ACC112 (cell line): ENCODE data around the gene EVA1B.

ENCODE experiments used
- H2AFZ ChIP-seq: fragments of 200-600 bp; sonication (generic); one replicate; pipeline ENCODE4 v1.6.0; 2017; ENCODE audit warnings: antibody characterized with exemption, low read length; ENCODE audit not compliant: unreplicated experiment
- H3K27ac ChIP-seq: fragments of 200-600 bp; sonication (generic); 2 replicates; pipeline ENCODE4 v1.5.1; 2014; ENCODE audit warnings: low read depth, mild to moderate bottlenecking, antibody characterized with exemption, low read length, moderate library complexity
- H3K27me3 ChIP-seq: fragments of 200-600 bp; sonication (generic); 2 replicates; pipeline ENCODE4 v1.6.1; 2014; ENCODE audit warnings: mild to moderate bottlenecking, antibody characterized with exemption, low read length, moderate library complexity, mixed read lengths; ENCODE audit not compliant: insufficient read depth
- H3K36me3 ChIP-seq: fragments of 200-600 bp; sonication (generic); 2 replicates; pipeline ENCODE4 v1.6.1; 2016; ENCODE audit warnings: mild to moderate bottlenecking, antibody characterized with exemption, low read length, moderate library complexity, mixed read lengths; ENCODE audit not compliant: insufficient read depth
- H3K4me1 ChIP-seq: fragments of 200-600 bp; sonication (generic); one replicate; pipeline ENCODE4 v1.6.1; 2016; ENCODE audit warnings: low read length, mixed read lengths; ENCODE audit not compliant: insufficient read depth, unreplicated experiment, control insufficient read depth
- H3K4me3 ChIP-seq: fragments of 200-600 bp; sonication (generic); 2 replicates; pipeline ENCODE4 v1.5.1; 2014; ENCODE audit warnings: mild to moderate bottlenecking, low read depth, low read length
- H3K79me2 ChIP-seq: fragments of 200-600 bp; sonication (generic); one replicate; pipeline ENCODE4 v1.6.0; 2016; ENCODE audit warnings: low read length; ENCODE audit not compliant: control insufficient read depth, unreplicated experiment, insufficient read depth

Gene EVA1B, protein sequence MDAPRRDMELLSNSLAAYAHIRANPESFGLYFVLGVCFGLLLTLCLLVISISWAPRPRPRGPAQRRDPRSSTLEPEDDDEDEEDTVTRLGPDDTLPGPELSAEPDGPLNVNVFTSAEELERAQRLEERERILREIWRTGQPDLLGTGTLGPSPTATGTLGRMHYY

DNA sequence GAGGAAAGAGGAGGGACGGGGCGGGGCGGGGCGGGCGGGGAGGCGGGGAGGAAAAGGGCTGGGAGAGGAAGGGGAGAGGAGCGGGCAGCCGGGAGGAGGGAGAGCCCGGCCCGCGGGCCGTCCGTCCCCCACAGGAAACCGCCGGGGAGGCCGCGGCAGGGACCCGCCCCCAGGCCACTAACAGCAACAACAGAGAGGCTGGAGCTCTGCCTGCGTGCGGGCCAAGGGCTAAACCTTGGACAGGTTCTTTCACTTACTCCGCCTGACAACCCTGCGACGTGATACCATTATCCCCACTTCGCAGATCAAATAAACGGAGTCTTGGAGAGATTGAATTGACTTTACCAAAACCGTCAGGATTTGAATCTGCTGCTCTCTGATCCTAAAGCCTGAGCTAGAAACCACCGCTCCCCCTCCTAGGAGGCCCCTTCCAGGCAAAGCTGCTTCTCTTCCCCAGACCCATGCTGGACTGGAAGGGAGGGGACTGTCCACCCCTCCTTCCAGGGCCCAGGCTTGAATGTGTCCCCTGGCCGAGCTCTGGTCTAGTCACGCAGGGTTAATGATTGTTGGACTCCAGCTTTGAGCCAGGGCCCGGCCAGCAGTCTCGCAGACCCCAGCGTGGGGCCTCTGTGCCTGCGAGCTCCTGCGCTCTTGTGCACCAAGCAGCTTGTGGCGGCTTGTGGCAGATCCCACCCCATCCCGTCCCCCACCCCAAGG is at the start of gene EVA1B:
Gene EVA1B (minus strand): TSS at position 10 of the 717 bp plus-strand sequence. CDS start 608 bp downstream, outside the sequence.
- H3K4me3 ChIP-seq = peak within 1 kb of the TSS; percentile 95
- H3K36me3 ChIP-seq = no peaks in the 10 kb centered on the region
- no peaks in the 10 kb centered on the region for H3K27me3 ChIP-seq
- peak within 1 kb of the TSS; percentile 88 for H3K27ac ChIP-seq
- H3K4me1 ChIP-seq = peaks cover 30% of the 10 kb centered on the region
- peak within 1 kb of the TSS; percentile 26 for H2AFZ ChIP-seq
- peaks cover 4% of the 10 kb centered on the region for H3K79me2 ChIP-seq

DNA sequence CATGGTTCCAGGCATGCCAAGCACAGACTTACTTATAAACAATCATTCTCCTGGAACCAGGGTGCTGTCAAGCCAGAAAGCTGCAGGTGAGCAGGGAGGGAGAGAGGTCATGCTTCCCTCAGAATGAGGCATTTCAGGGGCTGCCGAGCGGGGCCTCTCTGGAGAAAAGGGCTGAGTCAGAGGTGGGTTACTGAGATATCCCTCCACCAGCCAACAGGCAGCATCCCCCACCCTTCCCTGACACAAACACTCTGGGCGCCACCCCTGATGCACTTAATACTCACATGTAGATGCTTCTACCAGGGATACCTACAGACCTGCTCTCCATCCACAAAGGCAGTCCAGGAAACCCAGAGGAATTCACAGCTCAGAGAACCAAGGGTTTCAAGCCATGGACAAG is 49.2 kb upstream of the EVA1B start:
- peak overlapping the region; percentile 91 for H3K27ac ChIP-seq
- H3K36me3 ChIP-seq = peaks cover 2% of the 10 kb centered on the region
- peaks cover 61% of the 10 kb centered on the region for H3K79me2 ChIP-seq
- peak overlapping the region; percentile 53; the same call in 1 of the 2 replicates for H3K4me3 ChIP-seq
- no peaks in the 10 kb centered on the region for H3K27me3 ChIP-seq
- H3K4me1 ChIP-seq = peaks cover 59% of the 10 kb centered on the region
- H2AFZ ChIP-seq = no peak overlapping the region

DNA sequence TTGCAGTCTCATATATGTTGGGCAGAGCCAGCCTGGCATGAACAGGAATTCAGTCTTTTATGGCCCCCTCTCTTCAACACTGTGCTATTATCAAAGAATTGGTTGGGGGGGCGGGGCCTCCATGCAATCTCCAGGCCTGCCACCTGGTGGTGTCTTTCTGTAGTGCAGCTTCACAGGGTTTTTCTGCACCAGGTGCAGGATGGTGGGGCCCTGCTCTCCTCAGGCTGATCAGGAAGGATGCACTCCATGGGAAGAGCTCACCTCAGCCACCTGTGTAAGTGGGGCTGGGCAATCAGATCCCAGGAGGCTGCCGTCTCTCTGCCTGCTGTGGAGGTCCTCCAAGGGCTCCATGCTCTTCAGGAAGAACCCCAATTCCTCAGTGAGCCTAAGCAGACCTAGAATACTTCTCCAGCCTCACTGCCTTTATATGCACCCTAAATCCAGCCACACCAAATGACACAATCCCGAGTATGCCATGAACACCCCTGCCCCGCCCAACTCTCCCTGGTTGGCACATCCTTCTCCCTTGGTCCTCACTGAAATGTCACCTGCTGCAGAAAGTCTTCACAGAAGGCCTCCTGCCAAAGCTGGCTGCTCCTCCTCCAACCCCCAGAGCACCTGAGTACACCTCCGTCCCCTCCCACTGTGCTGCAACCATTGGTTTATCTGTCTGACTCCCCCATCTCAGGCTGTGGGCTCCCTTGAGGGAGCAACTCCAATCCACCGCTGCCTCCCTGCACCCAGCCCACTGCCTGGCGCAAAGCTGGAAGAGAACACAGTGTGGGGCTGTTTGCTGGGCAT is 45.8 kb upstream of the EVA1B start:
- H3K27ac ChIP-seq = 0 out of 2 replicates have a peak overlapping the region, but pooled peaks have one; percentile 15
- no peaks in the 10 kb centered on the region for H3K27me3 ChIP-seq
- peaks cover 8% of the 10 kb centered on the region for H3K36me3 ChIP-seq
- peaks cover 65% of the 10 kb centered on the region for H3K4me1 ChIP-seq
- H3K79me2 ChIP-seq = peaks cover 67% of the 10 kb centered on the region
- H3K4me3 ChIP-seq = no peak overlapping the region
- H2AFZ ChIP-seq = no peak overlapping the region

DNA sequence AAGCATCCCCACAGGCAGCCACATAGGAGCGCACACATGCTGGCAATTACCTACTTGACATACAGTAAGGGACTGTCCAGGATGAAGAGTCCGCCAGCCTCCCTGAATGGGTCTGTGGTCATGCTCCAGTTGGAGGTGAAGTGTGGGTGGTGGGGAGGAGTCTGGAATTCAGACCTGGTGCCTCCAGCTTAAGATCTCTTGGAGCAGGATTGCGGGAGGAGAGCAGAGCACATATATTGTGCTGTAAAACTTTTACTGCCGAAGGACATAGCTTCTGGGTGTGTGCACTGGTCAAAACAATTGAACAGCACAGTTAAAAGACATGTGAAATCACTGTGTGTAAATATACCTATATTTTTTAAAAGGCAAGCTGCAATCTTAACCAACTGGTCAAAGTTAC is 44.4 kb upstream of the EVA1B start:
- no peak overlapping the region for H2AFZ ChIP-seq
- 0 out of 2 replicates have a peak overlapping the region, but pooled peaks have one; percentile 10 for H3K27ac ChIP-seq
- H3K4me1 ChIP-seq = peaks cover 50% of the 10 kb centered on the region
- H3K4me3 ChIP-seq = no peak overlapping the region
- H3K79me2 ChIP-seq = peaks cover 68% of the 10 kb centered on the region
- no peaks in the 10 kb centered on the region for H3K27me3 ChIP-seq
- peaks cover 8% of the 10 kb centered on the region for H3K36me3 ChIP-seq

DNA sequence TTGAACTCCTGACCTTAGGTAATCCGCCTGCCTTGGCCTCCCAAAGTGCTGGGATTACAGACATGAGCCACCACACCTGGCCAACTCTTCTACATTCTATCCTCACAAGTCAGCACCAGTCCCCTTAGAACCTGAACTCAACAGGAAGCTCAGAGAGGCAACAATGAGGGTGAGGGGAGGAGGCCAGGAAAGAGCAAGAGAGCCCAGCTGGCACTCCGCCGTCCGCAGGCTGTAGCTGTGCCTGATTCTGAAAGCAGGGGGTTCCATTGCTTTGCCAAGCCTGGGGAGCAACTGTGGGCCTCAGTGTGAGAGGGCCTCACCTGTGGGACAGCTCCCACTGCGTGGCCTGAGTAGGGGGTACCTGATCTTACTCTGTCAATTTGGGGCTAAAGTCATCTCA is 43.6 kb upstream of the EVA1B start:
- peaks cover 44% of the 10 kb centered on the region for H3K4me1 ChIP-seq

DNA sequence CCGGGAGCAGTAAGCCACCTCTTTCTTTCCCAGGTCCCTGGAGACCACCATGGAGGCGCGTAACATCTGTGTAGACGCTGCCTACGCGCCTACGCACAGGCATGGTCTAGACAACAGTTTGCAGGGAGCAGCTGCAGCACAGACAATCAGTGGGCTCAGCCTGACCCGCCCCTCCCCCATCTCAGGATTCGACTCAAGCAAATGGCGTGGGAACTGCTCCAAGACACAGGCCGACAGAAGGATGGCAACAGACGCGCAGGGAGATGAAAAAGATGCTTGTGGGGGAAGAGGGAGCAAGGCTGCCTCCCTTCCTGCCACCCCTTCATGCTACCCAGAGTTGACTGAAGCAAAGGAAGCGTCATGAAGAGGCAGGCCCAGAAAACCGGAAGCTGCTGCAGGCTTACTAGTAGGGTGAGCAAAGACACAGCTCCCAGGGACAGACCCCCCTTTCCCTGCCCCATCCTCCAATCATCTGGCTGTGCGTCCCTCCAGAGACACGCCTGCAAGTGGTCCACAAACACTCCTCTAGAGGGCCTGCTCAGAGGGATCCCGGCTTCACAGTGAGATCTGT is 42.7 kb upstream of the EVA1B start:
- H3K27ac ChIP-seq = peak overlapping the region; percentile 70
- no peaks in the 10 kb centered on the region for H3K27me3 ChIP-seq
- H2AFZ ChIP-seq = no peak overlapping the region
- peaks cover 40% of the 10 kb centered on the region for H3K4me1 ChIP-seq
- H3K4me3 ChIP-seq = no peak overlapping the region
- peaks cover 23% of the 10 kb centered on the region; the same call in 1 of the 2 replicates for H3K36me3 ChIP-seq
- peaks cover 61% of the 10 kb centered on the region for H3K79me2 ChIP-seq

More for the DNA sequence above, 43.6 kb upstream of the EVA1B start:
- Histone ChIP-seq H3K36me3 (peaks cover 15% of the 10 kb centered on the region; the same call in 1 of the 2 replicates), H3K27me3 (no peaks in the 10 kb centered on the region), H2AFZ (no peak overlapping the region), H3K27ac (no peak overlapping the region), H3K4me3 (no peak overlapping the region), H3K79me2 (peaks cover 66% of the 10 kb centered on the region)

DNA sequence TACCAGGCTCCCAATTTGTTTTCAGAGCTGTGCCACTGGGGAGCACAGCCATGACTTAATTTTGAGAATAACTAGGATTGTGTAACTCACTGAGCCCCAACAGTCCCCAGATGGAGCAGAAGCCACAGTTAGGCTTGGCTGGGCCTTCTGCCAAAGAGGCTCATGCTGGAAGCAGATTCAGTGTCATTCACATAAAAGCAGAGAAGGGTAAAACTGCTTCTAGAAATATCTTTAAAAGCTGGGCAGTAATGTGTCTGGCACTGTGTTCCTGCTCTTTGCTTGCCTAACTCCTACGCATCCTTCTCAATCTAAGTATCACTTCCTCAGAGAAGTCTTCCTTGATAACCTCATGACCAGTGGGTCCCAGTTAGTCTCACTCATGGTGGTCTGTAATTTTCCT is 41.9 kb upstream of the EVA1B start:
- H3K4me3 ChIP-seq = no peak overlapping the region
- peak overlapping the region; percentile 70 for H3K27ac ChIP-seq
- H3K79me2 ChIP-seq = peaks cover 53% of the 10 kb centered on the region
- H3K4me1 ChIP-seq = peaks cover 40% of the 10 kb centered on the region
- H3K36me3 ChIP-seq = peaks cover 29% of the 10 kb centered on the region; the same call in 1 of the 2 replicates
- H3K27me3 ChIP-seq = no peaks in the 10 kb centered on the region
- H2AFZ ChIP-seq = no peak overlapping the region

DNA sequence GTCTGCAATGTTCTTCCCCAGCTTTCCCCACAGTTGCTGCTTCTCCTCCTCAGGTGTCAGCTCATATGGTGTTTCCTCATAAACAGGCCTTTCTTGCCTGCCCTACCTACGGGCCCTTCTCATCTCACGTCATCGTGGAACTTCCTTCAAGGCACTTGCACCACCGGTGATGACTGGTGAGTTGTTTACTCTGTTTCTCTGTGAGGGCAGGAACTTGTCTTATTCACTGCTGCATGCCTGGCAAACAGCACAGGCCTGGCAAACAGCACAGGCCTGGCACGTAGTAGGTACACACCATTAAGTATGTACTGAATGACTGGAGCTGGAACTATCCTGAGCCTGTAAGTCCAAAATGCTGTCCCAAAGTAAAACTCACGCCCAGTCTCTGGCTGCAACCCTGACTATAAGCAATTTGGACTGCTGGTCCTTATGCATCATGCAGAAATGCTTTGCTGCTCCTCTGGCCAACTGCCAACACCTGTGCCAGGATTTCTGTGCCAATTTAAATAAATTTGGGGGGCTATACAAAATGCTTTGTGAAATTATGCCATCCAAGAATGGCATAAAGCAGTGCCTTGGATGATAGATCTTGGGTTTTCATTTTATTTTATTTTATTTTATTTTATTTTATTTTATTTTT is 36.6 kb upstream of the EVA1B start:
- H3K4me1 ChIP-seq = peaks cover 12% of the 10 kb centered on the region
- peaks cover 11% of the 10 kb centered on the region for H3K79me2 ChIP-seq
- no peaks in the 10 kb centered on the region for H3K27me3 ChIP-seq
- no peak overlapping the region for H2AFZ ChIP-seq
- no peak overlapping the region for H3K4me3 ChIP-seq
- peak overlapping the region; percentile 16; the same call in 1 of the 2 replicates for H3K27ac ChIP-seq
- peaks cover 24% of the 10 kb centered on the region; the same call in 1 of the 2 replicates for H3K36me3 ChIP-seq

DNA sequence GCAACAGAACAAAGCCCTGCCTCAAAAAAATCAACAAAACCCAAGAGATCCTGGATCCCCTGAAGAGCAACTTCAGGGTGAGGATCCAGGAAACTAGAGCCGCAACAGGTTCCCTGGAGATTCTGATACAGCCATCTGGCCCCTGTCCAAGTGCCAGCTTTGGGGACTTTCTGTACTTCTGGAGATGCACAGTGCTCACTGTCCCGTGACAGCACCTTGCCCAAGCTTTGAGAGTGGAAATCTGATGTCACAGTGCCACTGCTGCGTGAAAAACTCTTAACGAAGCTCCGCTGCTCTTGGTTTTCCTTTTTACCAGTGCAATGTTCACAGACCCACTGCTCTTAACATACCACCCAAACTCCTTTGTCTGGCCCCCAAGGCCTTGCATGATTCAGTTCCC is 35.9 kb upstream of the EVA1B start:
- H3K27ac ChIP-seq = peak overlapping the region; percentile 16; the same call in 1 of the 2 replicates
- peaks cover 11% of the 10 kb centered on the region for H3K79me2 ChIP-seq

More for the DNA sequence above, 35.9 kb upstream of the EVA1B start:
- H3K4me1 ChIP-seq = peaks cover 11% of the 10 kb centered on the region
- H3K4me3 ChIP-seq = no peak overlapping the region
- peaks cover 24% of the 10 kb centered on the region; the same call in 1 of the 2 replicates for H3K36me3 ChIP-seq
- H2AFZ ChIP-seq = no peak overlapping the region
- H3K27me3 ChIP-seq = no peaks in the 10 kb centered on the region
